Esophagus muscularis mucosa (tissue), 4 donors: ENCODE data around the gene LIMK1. TPM values are rescaled to one million over a fixed set of nuclear protein-coding genes. Genes with fewer than 3 reads are reported as not detected.

ENCODE experiments used
- DNase-seq: peaks from one replicate; pipeline ENCODE4 v3.0.0-alpha.2; 2017; ENCODE audit errors: extremely low spot score
- H3K27ac ChIP-seq, 4 donors: fragments of 200-600 bp; sonication (generic); replicated peaks in 1 of 4; 1 replicate in 3 of 4; 2 replicates in 1 of 4; pipeline ENCODE4 v1.5.1; 2016 to 2019; ENCODE audit warnings: mild to moderate bottlenecking in 1 of 4
- H3K27me3 ChIP-seq, 4 donors: fragments of 200-600 bp; sonication (generic); one replicate each; pipeline versions ENCODE4 v1.5.1 to v1.6.0; 2016 to 2019
- H3K36me3 ChIP-seq, 4 donors: fragments of 200-600 bp; sonication (generic); one replicate each; pipeline ENCODE4 v1.5.1; 2016 to 2019
- H3K4me1 ChIP-seq, 4 donors: fragments of 200-600 bp; sonication (generic); one replicate each; pipeline ENCODE4 v1.5.1; 2016 to 2019
- H3K4me3 ChIP-seq, 4 donors: fragments of 200-600 bp; sonication (generic); 1 replicate in 2 of 4; 2 replicates in 2 of 4; pipeline ENCODE4 v1.5.1; 2016 to 2019; ENCODE audit warnings: mild to moderate bottlenecking in 4 of 4, moderate library complexity in 1 of 4
- H3K9me3 ChIP-seq, 4 donors: fragments of 200-600 bp; sonication (generic); 1 replicate in 3 of 4; 2 replicates in 1 of 4; pipeline ENCODE4 v1.5.1; 2016 to 2019
- CTCF ChIP-seq, 3 experiments: fragments of 200-600 bp in 2 of 3; fragments of 450-650 bp in 1 of 3; sonication (generic) in 2 of 3; IDR thresholded peaks; one replicate each; pipeline ENCODE4 v1.5.1; 2017 to 2019; ENCODE audit warnings: antibody characterized with exemption in 3 of 3, mild to moderate bottlenecking in 2 of 3, moderate library complexity in 1 of 3
- EP300 ChIP-seq: sonication (generic); formaldehyde crosslinking; IDR thresholded peaks from one replicate; pipeline ENCODE4 v1.6.1; 2017; ENCODE audit warnings: antibody characterized with exemption
- POLR2A ChIP-seq: fragments of 450-650 bp; IDR thresholded peaks from one replicate; pipeline ENCODE4 v1.6.1; 2017; ENCODE audit warnings: antibody characterized with exemption, moderate library complexity, mild to moderate bottlenecking, low read depth
- POLR2AphosphoS5 ChIP-seq, 2 donors: sonication (generic); formaldehyde crosslinking; IDR thresholded peaks; one replicate each; pipeline ENCODE4 v1.6.1; 2017; ENCODE audit warnings: antibody characterized with exemption in 2 of 2
- WGBS: methylation state at CpG from one replicate; pipeline ENCODE4 v1.1.5; 2018; 5-methylcytosine and 5-hydroxymethylcytosine counted together
- intact Hi-C: fragments of 100-400 bp; cut with DNase I; formaldehyde crosslinking; loops from one replicate; pipeline ENCODE4 v1.15.1; 2023
- total RNA-seq, 4 donors: library from RNA; depleted of rRNA; stranded (reverse); fragments of >200 nt; gene quantifications; one replicate each; pipeline versions ENCODE4 v1.1.0 to v1.2.1, GENCODE V29; 2016

Gene LIMK1
- total RNA-seq, 4 donors from 2014 or later, result 10.0 to 19.3 (median 11.9) TPM

DNA sequence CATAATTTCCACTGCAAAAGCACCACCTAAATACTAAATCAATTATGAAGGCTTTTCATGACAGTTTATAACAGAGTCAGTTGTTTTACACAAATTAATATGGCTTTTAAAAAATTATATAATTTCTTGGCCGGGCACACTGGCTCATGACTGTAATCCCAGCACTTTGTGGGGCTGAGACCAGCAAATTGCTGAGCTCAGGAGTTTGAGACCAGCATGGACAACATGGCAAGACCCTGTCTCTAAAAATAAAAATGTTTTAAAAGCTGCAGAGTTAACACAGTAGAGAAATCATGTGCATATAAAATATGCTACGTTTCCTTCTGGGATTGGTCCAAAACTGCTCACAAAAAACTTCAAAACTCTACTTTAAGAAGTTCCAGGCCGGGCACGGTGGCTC, 46.9 kb downstream of the LIMK1 start:
- no peak for DNase-seq
- H3K27ac ChIP-seq, result no peak overlapping the region
- H3K4me3 ChIP-seq, result no peak overlapping the region
- intact Hi-C loops, result no loop called here
- WGBS, result 64% methylated on average over 4 of the region's 4 CpGs
- no peak for TF ChIP-seq CTCF (IDR thresholded peaks at IDR 0.05)
- H3K36me3 ChIP-seq, result no peaks in the 10 kb centered on the region
- H3K9me3 ChIP-seq, result no peaks in the 10 kb centered on the region
- no peaks in the 10 kb centered on the region for H3K27me3 ChIP-seq
- H3K4me1 ChIP-seq, result no peaks in the 10 kb centered on the region

GRCh38 chr7:74134117-74134620, 50.6 kb downstream of the LIMK1 start:
- no peaks in the 10 kb centered on the region for H3K4me1 ChIP-seq
- H3K27me3 ChIP-seq, result no peaks in the 10 kb centered on the region
- H3K27ac ChIP-seq, result no peak overlapping the region
- intact Hi-C loops, result no loop called here
- 78% methylated on average over 8 of the region's 8 CpGs for WGBS
- DNase-seq, result no peak
- H3K4me3 ChIP-seq, result no peak overlapping the region
- no peaks in the 10 kb centered on the region for H3K36me3 ChIP-seq
- H3K9me3 ChIP-seq, result no peaks in the 10 kb centered on the region
- no peak for TF ChIP-seq POLR2AphosphoS5 (IDR thresholded peaks at IDR 0.05)
- TF ChIP-seq POLR2A, result no peak
- TF ChIP-seq EP300, result no peak
- no peak for TF ChIP-seq CTCF (IDR thresholded peaks at IDR 0.05)

- Histone ChIP-seq H3K4me1 (no peaks in the 10 kb centered on the region), H3K27ac (no peak overlapping the region), H3K36me3 (no peaks in the 10 kb centered on the region), H3K4me3 (no peak overlapping the region), H3K9me3 (no peaks in the 10 kb centered on the region), H3K27me3 (no peaks in the 10 kb centered on the region)
- intact Hi-C loops, result no loop called here
- WGBS, result 88% methylated on average over 12 of the region's 12 CpGs
- DNase-seq, result no peak
- TF ChIP-seq CTCF (IDR thresholded peaks at IDR 0.05) (no peak), EP300 (no peak), POLR2AphosphoS5 (IDR thresholded peaks at IDR 0.05) (no peak), POLR2A (no peak)
Measured at GRCh38 chr7:74138334-74138867, 54.8 kb downstream of the LIMK1 start.

DNA sequence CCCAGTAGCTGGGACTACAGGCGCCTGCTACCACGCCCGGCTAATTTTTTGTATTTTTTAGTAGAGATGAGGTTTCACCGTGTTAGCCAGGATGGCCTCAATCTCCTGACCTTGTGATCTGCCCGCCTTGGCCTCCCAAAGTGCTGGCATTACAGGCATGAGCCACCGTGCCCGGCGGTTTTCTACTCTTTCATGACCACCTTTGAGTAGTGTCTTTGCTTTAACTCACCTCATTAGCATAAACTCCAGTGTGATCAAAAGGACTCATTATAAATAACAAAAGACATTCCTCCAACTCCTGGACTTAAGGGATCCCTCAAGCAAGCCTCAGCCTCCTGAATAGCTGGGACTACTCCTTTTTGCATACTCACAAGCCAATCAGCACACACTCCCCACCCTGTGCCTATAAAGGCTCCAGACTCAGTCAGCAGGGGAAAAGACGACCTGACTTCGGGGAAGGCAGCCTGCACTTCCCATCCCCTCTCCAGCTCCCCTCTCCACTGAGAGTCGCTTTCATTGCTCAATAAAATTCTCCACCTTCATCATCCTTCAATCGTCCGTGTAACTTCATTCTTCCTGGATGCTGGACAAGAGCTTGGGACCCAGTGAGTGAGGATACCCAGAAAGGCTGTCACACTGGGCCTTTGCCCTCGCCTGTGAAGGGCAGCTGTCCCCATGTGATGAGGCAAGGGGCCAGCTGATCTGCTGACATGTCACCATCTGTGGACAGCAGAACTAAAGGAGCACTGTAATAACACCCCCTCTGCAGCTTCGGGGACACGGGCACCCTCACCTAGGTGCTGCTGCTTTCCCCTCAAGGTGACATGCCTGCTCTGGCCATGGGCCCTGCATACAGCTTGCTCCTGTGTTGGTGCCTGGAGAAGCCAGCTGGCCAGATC, 55.6 kb downstream of the LIMK1 start:
- no peak overlapping the region for H3K4me3 ChIP-seq
- H3K9me3 ChIP-seq, result no peaks in the 10 kb centered on the region
- no peak for TF ChIP-seq EP300
- no peak for TF ChIP-seq POLR2AphosphoS5 (IDR thresholded peaks at IDR 0.05)
- no peak for TF ChIP-seq CTCF (IDR thresholded peaks at IDR 0.05)
- TF ChIP-seq POLR2A, result no peak
- DNase-seq, result no peak
- intact Hi-C loops, result no loop called here
- no peaks in the 10 kb centered on the region for H3K27me3 ChIP-seq
- H3K27ac ChIP-seq, result no peak overlapping the region
- 92% methylated on average over 13 of the region's 16 CpGs for WGBS
- no peaks in the 10 kb centered on the region for H3K36me3 ChIP-seq
- H3K4me1 ChIP-seq, result no peaks in the 10 kb centered on the region
